Panc1 (cell line): Measurements from ENCODE around the gene CRTC1. TPM values are rescaled to one million over a fixed set of nuclear protein-coding genes. Genes with fewer than 3 reads are reported as not detected.
A peak's percentile ranks its signal among the peaks of the same experiment; 100 is the strongest.

ENCODE experiments used
- ATAC-seq: fragments of 200-7000 bp; cut with Tn5 transposase; 2 replicates; pipeline ENCODE4 v1.9.1; 2020; ENCODE audit warnings: mild to moderate bottlenecking, moderate library complexity
- BruUV-seq: library from RNA; stranded (reverse); fragments of 400-500 nt; replicated peaks from 2 replicates; lab custom pipeline; 2021; lab: Mats Ljungman, UMichigan
- CTCF ChIA-PET: fragments of 300-600 bp; sonication (Branson Sonifier 250); formaldehyde crosslinking; loops from one replicate; lab custom pipeline; 2022; ENCODE audit warnings: antibody characterized with exemption; lab: Charles Lee
- POLR2A ChIA-PET: fragments of 300-600 bp; sonication (Branson Sonifier 250); formaldehyde crosslinking; loops from one replicate; lab custom pipeline; 2022; ENCODE audit warnings: antibody characterized with exemption; lab: Charles Lee
- DNase-seq: peaks from one replicate; pipeline ENCODE4 v3.0.0-alpha.2; 2010; ENCODE audit warnings: low read depth, low spot score
- H3K27ac ChIP-seq: 2 replicates; pipeline ENCODE4 v1.5.1; 2011; ENCODE audit warnings: mild to moderate bottlenecking, low read length, inconsistent platforms
- H3K27me3 ChIP-seq: fragments of 200-500 bp; sonication (Bioruptor generic); 2 replicates; pipeline ENCODE4 v1.6.0; 2014; ENCODE audit warnings: low read length, inconsistent platforms; ENCODE audit not compliant: control insufficient read depth, insufficient read depth
- H3K36me3 ChIP-seq: fragments of 200-500 bp; sonication (Bioruptor generic); 2 replicates; pipeline ENCODE4 v1.5.1; 2014; ENCODE audit warnings: inconsistent platforms, mild to moderate bottlenecking, low read length, moderate library complexity; ENCODE audit not compliant: control insufficient read depth, insufficient read depth
- H3K4me1 ChIP-seq: 2 replicates; pipeline ENCODE4 v1.5.1; 2011; ENCODE audit warnings: inconsistent platforms, mild to moderate bottlenecking, low read length, moderate library complexity; ENCODE audit not compliant: control insufficient read depth, insufficient read depth
- H3K4me3 ChIP-seq, 2 experiments: 2 replicates each; pipeline ENCODE4 v1.5.1; 2011 to 2012; ENCODE audit warnings: low read depth in 2 of 2, low read length in 2 of 2, mild to moderate bottlenecking in 2 of 2, inconsistent platforms in 1 of 2, moderate library complexity in 1 of 2
- H3K9me3 ChIP-seq: fragments of 200-500 bp; sonication (Bioruptor generic); 2 replicates; pipeline ENCODE4 v1.5.1; 2014; ENCODE audit warnings: low read depth, mild to moderate bottlenecking, inconsistent platforms, low read length, moderate library complexity; ENCODE audit not compliant: control insufficient read depth, insufficient read depth
- POLR2AphosphoS5 ChIP-seq: IDR thresholded peaks from 2 replicates; pipeline ENCODE4 v1.6.1; 2012; ENCODE audit warnings: mild to moderate bottlenecking, low read depth, low read length, moderate library complexity
- SIN3A ChIP-seq: IDR thresholded peaks from 2 replicates; pipeline ENCODE4 v1.6.1; 2012; ENCODE audit warnings: low read depth, mild to moderate bottlenecking, low read length, moderate library complexity, borderline replicate concordance; ENCODE audit not compliant: insufficient read depth
- TCF7L2 ChIP-seq: IDR thresholded peaks from 2 replicates; pipeline ENCODE4 v1.6.1; 2011; ENCODE audit warnings: mild to moderate bottlenecking, low read depth, low read length, inconsistent platforms
- in situ Hi-C: cut with HindIII; loops from 2 replicates; pipeline ENCODE4 v1.10.0; 2016; ENCODE audit warnings: low sequenced_read_pairs, low pct_unique_long_range_greater_than_20kb
- intact Hi-C: fragments of 100-400 bp; cut with micrococcal nuclease; formaldehyde crosslinking; loops from one replicate; pipeline ENCODE4 v1.10.0; 2022; ENCODE audit not compliant: unreplicated experiment
- total RNA-seq: library from RNA; stranded (reverse); gene quantifications from one replicate; pipeline ENCODE4 v1.2.1, GENCODE V29; 2021; ENCODE audit not compliant: unreplicated experiment
- TF ChIP-seq, protein P1 (sequence below), 2 experiments: IDR thresholded peaks; 2 replicates each; pipeline ENCODE4 v1.6.1; 2011 to 2012; ENCODE audit warnings: low read depth in 2 of 2, control low read depth in 1 of 2, low read length in 1 of 2, mild to moderate bottlenecking in 1 of 2, moderate library complexity in 1 of 2; ENCODE audit not compliant: insufficient read depth in 1 of 2
- TF ChIP-seq, protein P2 (sequence below): fragments of 450-650 bp; IDR thresholded peaks from 2 replicates; pipeline ENCODE4 v1.5.1; 2017; ENCODE audit warnings: mild to moderate bottlenecking

The CRTC1 gene
- total RNA-seq, 1 experiment from 2014 or later = 18.2 TPM

DNA sequence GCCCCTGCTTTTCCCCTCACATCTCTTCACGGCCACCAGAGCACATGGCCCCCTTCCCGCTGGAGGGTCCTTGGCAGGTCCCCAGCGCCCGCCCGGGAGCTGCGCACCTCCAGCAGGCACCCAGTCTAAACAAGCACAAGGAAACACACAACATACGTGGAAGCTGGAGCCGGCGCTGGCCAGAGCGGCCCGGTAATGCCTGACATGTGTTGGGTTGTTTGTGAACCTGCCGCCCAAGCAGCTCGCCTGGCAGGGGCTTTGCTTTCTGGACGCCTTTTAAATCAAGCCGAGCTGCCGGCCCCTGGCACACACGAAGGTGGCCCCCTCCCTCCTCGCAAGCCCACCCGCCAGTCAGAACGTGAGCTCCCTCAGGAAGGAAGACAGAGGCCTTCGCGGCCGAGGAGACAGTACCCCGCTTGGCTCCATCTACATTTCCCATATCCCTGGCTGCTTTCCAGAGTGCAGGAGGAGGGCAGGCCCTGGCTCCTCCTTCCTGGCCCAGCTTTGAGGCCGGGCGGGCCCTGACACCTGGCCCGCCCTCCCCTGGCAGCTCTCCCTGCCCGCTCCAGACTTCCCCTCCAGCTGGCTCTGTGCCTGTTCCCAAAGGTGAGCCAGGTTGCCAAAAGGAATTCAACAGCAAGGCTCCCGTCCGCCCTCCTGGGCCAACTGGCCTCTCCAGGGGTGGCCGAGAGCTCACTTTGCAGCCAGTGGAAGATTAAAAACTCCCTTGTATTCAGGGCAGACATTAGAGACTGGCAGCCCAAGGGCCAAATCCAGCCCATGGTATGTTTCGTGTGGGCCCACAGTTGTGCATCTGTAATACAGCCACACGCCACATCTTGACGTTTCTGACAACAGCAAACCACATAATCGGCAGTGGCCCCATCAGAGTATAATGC, 78.9 kb downstream of the CRTC1 start:
- intact Hi-C loops (no loop called here), in situ Hi-C loops (no loop called here)
- Histone ChIP-seq H3K4me1 (0 out of 2 replicates have a peak, but pooled peaks cover 3% of the 10 kb centered on the region), H3K27ac (no peak overlapping the region), H3K36me3 (no peaks in the 10 kb centered on the region), H3K27me3 (no peaks in the 10 kb centered on the region), H3K9me3 (no peaks in the 10 kb centered on the region), H3K4me3 (no peak overlapping the region)
- DNase-seq (no peak), ATAC-seq (no peak)
- ChIA-PET CTCF (no interaction called here), POLR2A (no interaction called here)
- TF ChIP-seq POLR2AphosphoS5 (no peak), TCF7L2 (no peak), SIN3A (no peak)
- TF ChIP-seq, protein P1, sequence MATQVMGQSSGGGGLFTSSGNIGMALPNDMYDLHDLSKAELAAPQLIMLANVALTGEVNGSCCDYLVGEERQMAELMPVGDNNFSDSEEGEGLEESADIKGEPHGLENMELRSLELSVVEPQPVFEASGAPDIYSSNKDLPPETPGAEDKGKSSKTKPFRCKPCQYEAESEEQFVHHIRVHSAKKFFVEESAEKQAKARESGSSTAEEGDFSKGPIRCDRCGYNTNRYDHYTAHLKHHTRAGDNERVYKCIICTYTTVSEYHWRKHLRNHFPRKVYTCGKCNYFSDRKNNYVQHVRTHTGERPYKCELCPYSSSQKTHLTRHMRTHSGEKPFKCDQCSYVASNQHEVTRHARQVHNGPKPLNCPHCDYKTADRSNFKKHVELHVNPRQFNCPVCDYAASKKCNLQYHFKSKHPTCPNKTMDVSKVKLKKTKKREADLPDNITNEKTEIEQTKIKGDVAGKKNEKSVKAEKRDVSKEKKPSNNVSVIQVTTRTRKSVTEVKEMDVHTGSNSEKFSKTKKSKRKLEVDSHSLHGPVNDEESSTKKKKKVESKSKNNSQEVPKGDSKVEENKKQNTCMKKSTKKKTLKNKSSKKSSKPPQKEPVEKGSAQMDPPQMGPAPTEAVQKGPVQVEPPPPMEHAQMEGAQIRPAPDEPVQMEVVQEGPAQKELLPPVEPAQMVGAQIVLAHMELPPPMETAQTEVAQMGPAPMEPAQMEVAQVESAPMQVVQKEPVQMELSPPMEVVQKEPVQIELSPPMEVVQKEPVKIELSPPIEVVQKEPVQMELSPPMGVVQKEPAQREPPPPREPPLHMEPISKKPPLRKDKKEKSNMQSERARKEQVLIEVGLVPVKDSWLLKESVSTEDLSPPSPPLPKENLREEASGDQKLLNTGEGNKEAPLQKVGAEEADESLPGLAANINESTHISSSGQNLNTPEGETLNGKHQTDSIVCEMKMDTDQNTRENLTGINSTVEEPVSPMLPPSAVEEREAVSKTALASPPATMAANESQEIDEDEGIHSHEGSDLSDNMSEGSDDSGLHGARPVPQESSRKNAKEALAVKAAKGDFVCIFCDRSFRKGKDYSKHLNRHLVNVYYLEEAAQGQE (IDR thresholded peaks at IDR 0.05; ENCODE audit: insufficient read depth in 1 of 2, low read depth in 2 of 2, low read length in 1 of 2) = no peak
- TF ChIP-seq, protein P2, sequence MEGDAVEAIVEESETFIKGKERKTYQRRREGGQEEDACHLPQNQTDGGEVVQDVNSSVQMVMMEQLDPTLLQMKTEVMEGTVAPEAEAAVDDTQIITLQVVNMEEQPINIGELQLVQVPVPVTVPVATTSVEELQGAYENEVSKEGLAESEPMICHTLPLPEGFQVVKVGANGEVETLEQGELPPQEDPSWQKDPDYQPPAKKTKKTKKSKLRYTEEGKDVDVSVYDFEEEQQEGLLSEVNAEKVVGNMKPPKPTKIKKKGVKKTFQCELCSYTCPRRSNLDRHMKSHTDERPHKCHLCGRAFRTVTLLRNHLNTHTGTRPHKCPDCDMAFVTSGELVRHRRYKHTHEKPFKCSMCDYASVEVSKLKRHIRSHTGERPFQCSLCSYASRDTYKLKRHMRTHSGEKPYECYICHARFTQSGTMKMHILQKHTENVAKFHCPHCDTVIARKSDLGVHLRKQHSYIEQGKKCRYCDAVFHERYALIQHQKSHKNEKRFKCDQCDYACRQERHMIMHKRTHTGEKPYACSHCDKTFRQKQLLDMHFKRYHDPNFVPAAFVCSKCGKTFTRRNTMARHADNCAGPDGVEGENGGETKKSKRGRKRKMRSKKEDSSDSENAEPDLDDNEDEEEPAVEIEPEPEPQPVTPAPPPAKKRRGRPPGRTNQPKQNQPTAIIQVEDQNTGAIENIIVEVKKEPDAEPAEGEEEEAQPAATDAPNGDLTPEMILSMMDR = no peak
- BruUV-seq = no TSS peak

DNA sequence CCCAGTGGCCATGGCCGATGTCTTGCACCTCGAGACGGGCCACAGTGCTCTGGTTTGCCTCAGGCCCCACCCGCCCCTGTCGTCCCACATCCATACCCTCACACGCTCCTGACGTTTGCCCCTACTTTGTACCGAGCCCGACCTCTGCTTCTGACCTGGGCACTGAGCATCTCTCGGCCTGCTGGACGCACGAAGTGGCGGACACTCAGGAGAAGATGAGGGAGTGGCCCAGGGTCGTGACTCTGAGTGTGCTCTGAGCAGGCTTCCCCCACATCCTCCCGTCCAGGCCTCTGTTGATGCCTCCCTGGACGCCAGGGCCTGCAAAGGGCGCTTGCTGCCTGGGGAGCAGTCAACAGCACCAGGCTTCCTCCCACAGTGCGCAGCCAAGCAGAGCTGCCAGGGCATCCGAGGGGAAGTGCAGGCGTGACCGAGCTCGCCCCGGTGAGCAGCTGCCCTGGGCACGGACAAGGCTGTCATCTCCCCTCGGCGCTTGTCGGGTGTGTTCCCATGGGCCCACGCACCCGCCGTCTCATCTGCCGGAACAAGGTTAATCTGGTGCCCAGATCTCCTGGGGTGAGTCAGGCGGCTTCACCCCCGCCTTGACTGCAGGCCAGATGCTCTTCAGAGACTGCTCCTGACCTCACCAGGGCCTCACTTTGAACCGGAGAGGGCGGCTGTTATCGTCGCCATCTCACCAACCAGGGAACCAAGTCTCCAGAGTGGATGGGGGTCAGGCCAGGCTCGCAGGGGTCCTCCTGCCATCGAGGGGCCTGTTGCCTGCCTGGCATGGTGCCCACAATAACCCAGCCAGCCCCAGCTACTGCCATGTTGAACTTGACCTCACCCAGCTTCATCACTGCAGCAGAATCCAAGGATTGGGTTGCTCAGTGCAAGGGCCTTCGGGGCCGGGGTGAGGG, 80.5 kb downstream of the CRTC1 start:
- CTCF ChIA-PET = interaction anchor here (0.6 kb wide), 1 partner anchor 14 kb away, joined by 9 read pairs; no protein-coding TSS in a partner anchor
- no TSS peak for BruUV-seq

More for the DNA sequence above, 80.5 kb downstream of the CRTC1 start:
- peak; percentile 26; the same call in 1 of the 2 replicates for ATAC-seq
- intact Hi-C loops (no loop called here), in situ Hi-C loops (no loop called here)
- Histone ChIP-seq H3K27me3 (no peaks in the 10 kb centered on the region), H3K4me3 (no peak overlapping the region), H3K36me3 (no peaks in the 10 kb centered on the region), H3K9me3 (no peaks in the 10 kb centered on the region), H3K27ac (no peak overlapping the region), H3K4me1 (0 out of 2 replicates have a peak, but pooled peaks cover 3% of the 10 kb centered on the region)
- DNase-seq = no peak
- POLR2A ChIA-PET = no interaction called here
- TF ChIP-seq POLR2AphosphoS5 = no peak
